ENCODE data around the gene IFNA1.
"Not testable (repeated sequence)": the region's sequence is repeated elsewhere in the genome, so short reads cannot be mapped to it uniquely, and the experiment has no call there.

The IFNA1 gene

GRCh38 chr9:21443849-21444625, 3.8 kb downstream of the IFNA1 start:
- Histone ChIP-seq H3K27ac (ENCODE audit: low read depth, low read length) (no peak overlapping the region), H3K4me1 (ENCODE audit: control insufficient read depth in 5 of 5, insufficient read depth in 5 of 5, low read length in 5 of 5) (no peaks in the 10 kb centered on the region), H3K4me3 (ENCODE audit: low read depth in 1 of 5, low read length in 5 of 5) (no peak overlapping the region), H3K9me3 (ENCODE audit: control insufficient read depth in 5 of 5, low read length in 5 of 5) (peaks cover 0 to 8% (median 0%) of the 10 kb centered on the region in 5 donors), H3K9ac (ENCODE audit: low read length in 5 of 5) (no peak overlapping the region), H3K27me3 (ENCODE audit: control insufficient read depth in 5 of 5, insufficient read depth in 4 of 5, low read length in 5 of 5) (peaks cover 0 to 3% (median 0%) of the 10 kb centered on the region in 5 donors), H3K36me3 (ENCODE audit: control insufficient read depth in 5 of 5, insufficient read depth in 5 of 5, low read length in 5 of 5) (no peaks in the 10 kb centered on the region)

DNA sequence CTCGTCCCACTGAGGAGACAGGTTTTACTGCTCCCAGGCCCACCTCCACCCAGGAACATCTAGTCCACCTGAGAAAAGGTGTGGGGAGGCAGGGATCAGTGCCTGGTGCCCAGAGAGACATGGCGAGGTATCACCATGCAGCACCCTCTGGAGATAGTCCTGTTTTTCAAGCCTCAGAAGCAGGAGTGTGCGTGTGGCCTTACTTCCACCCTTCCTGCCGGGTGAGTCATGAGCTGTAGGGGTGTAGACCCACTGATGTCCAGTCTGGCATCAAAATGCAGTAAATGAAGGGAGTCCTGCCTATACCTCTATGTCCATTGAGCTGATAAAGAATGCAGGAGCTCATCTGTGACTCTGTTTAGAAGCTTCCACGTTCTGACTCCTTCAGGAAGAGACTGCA, 9.1 kb downstream of the IFNA1 start:
- H3K4me3 ChIP-seq (ENCODE audit: low read depth in 1 of 5, low read length in 5 of 5); H3K9ac ChIP-seq (ENCODE audit: low read length in 5 of 5); H3K9me3 ChIP-seq (ENCODE audit: control insufficient read depth in 5 of 5, low read length in 5 of 5); H3K36me3 ChIP-seq (ENCODE audit: control insufficient read depth in 5 of 5, insufficient read depth in 5 of 5, low read length in 5 of 5); H3K27me3 ChIP-seq (ENCODE audit: control insufficient read depth in 5 of 5, insufficient read depth in 4 of 5, low read length in 5 of 5); H3K4me1 ChIP-seq (ENCODE audit: control insufficient read depth in 5 of 5, insufficient read depth in 5 of 5, low read length in 5 of 5); H3K27ac ChIP-seq (ENCODE audit: low read depth, low read length): not testable (repeated sequence)

- no peak overlapping the region for H3K9ac ChIP-seq (ENCODE audit: low read length in 5 of 5)
- H3K27ac ChIP-seq (ENCODE audit: low read depth, low read length): no peak overlapping the region
- no peaks in the 10 kb centered on the region for H3K9me3 ChIP-seq (ENCODE audit: control insufficient read depth in 5 of 5, low read length in 5 of 5)
- H3K36me3 ChIP-seq (ENCODE audit: control insufficient read depth in 5 of 5, insufficient read depth in 5 of 5, low read length in 5 of 5): no peaks in the 10 kb centered on the region
- no peak overlapping the region for H3K4me3 ChIP-seq (ENCODE audit: low read depth in 1 of 5, low read length in 5 of 5)
- H3K27me3 ChIP-seq (ENCODE audit: control insufficient read depth in 5 of 5, insufficient read depth in 4 of 5, low read length in 5 of 5): peaks cover 0 to 2% (median 0%) of the 10 kb centered on the region in 5 donors
- no peaks in the 10 kb centered on the region for H3K4me1 ChIP-seq (ENCODE audit: control insufficient read depth in 5 of 5, insufficient read depth in 5 of 5, low read length in 5 of 5)
Measured at GRCh38 chr9:21450733-21451394, 10.6 kb downstream of the IFNA1 start.

DNA sequence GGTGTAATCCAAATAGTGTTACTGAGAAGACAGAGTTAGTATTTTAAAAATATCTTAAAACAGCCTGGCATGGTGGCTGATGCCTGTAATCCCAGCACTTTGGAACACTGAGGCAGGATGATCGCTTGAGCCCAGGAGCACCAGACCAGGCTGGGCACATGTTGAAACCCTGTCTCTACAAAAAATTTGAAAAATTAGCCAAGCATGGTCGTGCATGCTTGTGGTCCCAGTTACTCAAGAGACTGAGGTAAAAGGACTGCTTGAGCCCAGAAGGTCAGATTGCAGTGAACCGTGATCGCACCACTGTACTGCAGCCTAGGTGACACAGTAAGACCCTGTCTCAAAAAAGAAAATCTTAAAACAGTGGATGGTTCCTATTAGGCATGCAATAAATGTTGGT, 12.4 kb downstream of the IFNA1 start:
- H3K27me3 ChIP-seq (ENCODE audit: control insufficient read depth in 5 of 5, insufficient read depth in 4 of 5, low read length in 5 of 5): peaks cover 0 to 2% (median 0%) of the 10 kb centered on the region in 5 donors
- H3K27ac ChIP-seq (ENCODE audit: low read depth, low read length): no peak overlapping the region
- no peaks in the 10 kb centered on the region for H3K4me1 ChIP-seq (ENCODE audit: control insufficient read depth in 5 of 5, insufficient read depth in 5 of 5, low read length in 5 of 5)
- H3K4me3 ChIP-seq (ENCODE audit: low read depth in 1 of 5, low read length in 5 of 5): no peak overlapping the region
- H3K9ac ChIP-seq (ENCODE audit: low read length in 5 of 5): no peak overlapping the region
- no peaks in the 10 kb centered on the region for H3K36me3 ChIP-seq (ENCODE audit: control insufficient read depth in 5 of 5, insufficient read depth in 5 of 5, low read length in 5 of 5)
- no peaks in the 10 kb centered on the region for H3K9me3 ChIP-seq (ENCODE audit: control insufficient read depth in 5 of 5, low read length in 5 of 5)

DNA sequence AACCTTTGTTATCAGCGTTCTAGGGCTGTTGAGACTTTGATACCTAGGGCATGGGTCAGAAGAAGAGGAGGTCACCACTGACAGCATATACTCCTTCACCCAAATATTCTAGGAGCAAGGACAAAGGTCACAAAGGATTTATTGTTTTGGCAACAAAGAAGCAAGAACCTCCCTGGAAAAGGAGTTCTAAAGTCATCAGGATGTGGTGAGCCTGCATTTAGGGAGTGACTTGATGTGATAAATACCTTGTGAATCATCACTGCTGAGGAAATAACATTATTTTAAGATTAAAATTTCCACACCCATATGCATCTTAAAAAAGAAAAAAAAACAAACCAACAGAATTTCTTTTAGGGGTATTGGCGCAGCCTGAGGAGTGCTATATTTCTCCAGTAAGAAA, 13.9 kb downstream of the IFNA1 start:
- H3K27me3 ChIP-seq (ENCODE audit: control insufficient read depth in 5 of 5, insufficient read depth in 4 of 5, low read length in 5 of 5): no peaks in the 10 kb centered on the region
- no peak overlapping the region for H3K27ac ChIP-seq (ENCODE audit: low read depth, low read length)
- no peak overlapping the region for H3K9ac ChIP-seq (ENCODE audit: low read length in 5 of 5)
- no peak overlapping the region for H3K4me3 ChIP-seq (ENCODE audit: low read depth in 1 of 5, low read length in 5 of 5)
- H3K4me1 ChIP-seq (ENCODE audit: control insufficient read depth in 5 of 5, insufficient read depth in 5 of 5, low read length in 5 of 5): no peaks in the 10 kb centered on the region
- H3K36me3 ChIP-seq (ENCODE audit: control insufficient read depth in 5 of 5, insufficient read depth in 5 of 5, low read length in 5 of 5): no peaks in the 10 kb centered on the region
- H3K9me3 ChIP-seq (ENCODE audit: control insufficient read depth in 5 of 5, low read length in 5 of 5): no peaks in the 10 kb centered on the region

GRCh38 chr9:21455320-21455719, 15.1 kb downstream of the IFNA1 start:
- no peak overlapping the region for H3K9ac ChIP-seq (ENCODE audit: low read length in 5 of 5)
- no peak overlapping the region for H3K4me3 ChIP-seq (ENCODE audit: low read depth in 1 of 5, low read length in 5 of 5)
- H3K27me3 ChIP-seq (ENCODE audit: control insufficient read depth in 5 of 5, insufficient read depth in 4 of 5, low read length in 5 of 5): no peaks in the 10 kb centered on the region
- H3K4me1 ChIP-seq (ENCODE audit: control insufficient read depth in 5 of 5, insufficient read depth in 5 of 5, low read length in 5 of 5): no peaks in the 10 kb centered on the region
- no peaks in the 10 kb centered on the region for H3K9me3 ChIP-seq (ENCODE audit: control insufficient read depth in 5 of 5, low read length in 5 of 5)
- H3K27ac ChIP-seq (ENCODE audit: low read depth, low read length): no peak overlapping the region
- no peaks in the 10 kb centered on the region for H3K36me3 ChIP-seq (ENCODE audit: control insufficient read depth in 5 of 5, insufficient read depth in 5 of 5, low read length in 5 of 5)

GRCh38 chr9:21461377-21461776, 21.1 kb downstream of the IFNA1 start:
- Histone ChIP-seq H3K27me3 (ENCODE audit: control insufficient read depth in 5 of 5, insufficient read depth in 4 of 5, low read length in 5 of 5) (no peaks in the 10 kb centered on the region), H3K4me3 (ENCODE audit: low read depth in 1 of 5, low read length in 5 of 5) (no peak overlapping the region), H3K36me3 (ENCODE audit: control insufficient read depth in 5 of 5, insufficient read depth in 5 of 5, low read length in 5 of 5) (no peaks in the 10 kb centered on the region), H3K4me1 (ENCODE audit: control insufficient read depth in 5 of 5, insufficient read depth in 5 of 5, low read length in 5 of 5) (no peaks in the 10 kb centered on the region), H3K27ac (ENCODE audit: low read depth, low read length) (no peak overlapping the region), H3K9me3 (ENCODE audit: control insufficient read depth in 5 of 5, low read length in 5 of 5) (peaks cover 0 to 4% (median 0%) of the 10 kb centered on the region in 5 donors), H3K9ac (ENCODE audit: low read length in 5 of 5) (no peak overlapping the region)

DNA sequence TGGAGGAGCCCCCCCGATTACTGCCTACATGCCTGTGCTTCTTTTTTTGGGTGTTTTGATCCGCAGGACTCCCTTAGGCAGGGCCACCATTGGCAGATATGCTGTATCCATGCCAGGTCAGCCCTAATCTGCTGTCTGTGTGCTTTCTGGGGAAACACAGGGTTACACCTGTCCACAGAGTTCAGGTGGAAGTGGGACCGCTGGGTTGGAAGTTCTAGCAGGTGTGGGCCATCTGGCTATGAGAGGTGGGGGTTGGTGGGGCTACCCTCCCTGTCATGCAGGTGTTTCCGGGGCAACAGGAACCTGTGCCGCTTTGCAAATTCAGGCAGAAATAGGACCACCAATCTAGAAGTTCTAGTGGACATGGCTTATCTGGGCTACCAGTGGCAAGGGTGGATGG, 24.9 kb downstream of the IFNA1 start:
- no peaks in the 10 kb centered on the region for H3K4me1 ChIP-seq (ENCODE audit: control insufficient read depth in 5 of 5, insufficient read depth in 5 of 5, low read length in 5 of 5)
- H3K27ac ChIP-seq (ENCODE audit: low read depth, low read length): no peak overlapping the region
- peaks cover 0 to 4% (median 0%) of the 10 kb centered on the region in 5 donors for H3K9me3 ChIP-seq (ENCODE audit: control insufficient read depth in 5 of 5, low read length in 5 of 5)
- no peaks in the 10 kb centered on the region for H3K36me3 ChIP-seq (ENCODE audit: control insufficient read depth in 5 of 5, insufficient read depth in 5 of 5, low read length in 5 of 5)
- H3K4me3 ChIP-seq (ENCODE audit: low read depth in 1 of 5, low read length in 5 of 5): no peak overlapping the region
- H3K9ac ChIP-seq (ENCODE audit: low read length in 5 of 5): no peak overlapping the region
- H3K27me3 ChIP-seq (ENCODE audit: control insufficient read depth in 5 of 5, insufficient read depth in 4 of 5, low read length in 5 of 5): no peaks in the 10 kb centered on the region

DNA sequence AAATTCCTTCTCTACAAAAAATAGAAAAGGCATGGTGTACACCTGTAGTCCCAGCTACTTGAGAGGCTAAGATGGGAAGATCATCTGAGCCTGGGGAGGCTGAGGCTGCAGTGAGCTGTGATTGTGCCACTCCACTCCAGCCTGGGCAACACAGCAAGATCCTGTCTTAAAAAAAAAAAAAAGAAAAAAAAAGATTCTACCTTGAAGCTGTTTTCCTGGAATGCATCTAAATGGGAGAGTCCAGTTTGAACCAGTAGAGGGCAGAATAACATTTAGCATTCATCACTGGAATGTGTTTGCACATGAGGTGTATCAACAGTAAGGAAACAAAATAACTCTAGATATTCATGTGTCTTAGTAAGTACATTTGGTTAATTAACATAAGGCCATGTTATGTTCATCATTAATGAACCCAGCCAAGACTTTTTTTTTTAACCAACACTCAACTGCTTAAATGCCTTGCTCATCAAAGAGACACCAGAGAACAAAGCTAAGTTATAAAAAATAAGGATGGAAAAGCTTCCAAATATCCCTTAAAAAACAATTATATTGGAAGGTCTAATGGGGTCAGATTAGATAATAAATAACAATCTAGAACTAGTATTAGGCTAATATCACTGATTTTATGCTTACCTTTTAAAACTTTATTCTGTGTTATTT, 25.8 kb downstream of the IFNA1 start:
- Histone ChIP-seq H3K27ac (ENCODE audit: low read depth, low read length) (no peak overlapping the region), H3K4me1 (ENCODE audit: control insufficient read depth in 5 of 5, insufficient read depth in 5 of 5, low read length in 5 of 5) (no peaks in the 10 kb centered on the region), H3K9ac (ENCODE audit: low read length in 5 of 5) (no peak overlapping the region), H3K9me3 (ENCODE audit: control insufficient read depth in 5 of 5, low read length in 5 of 5) (peaks cover 0 to 4% (median 0%) of the 10 kb centered on the region in 5 donors), H3K27me3 (ENCODE audit: control insufficient read depth in 5 of 5, insufficient read depth in 4 of 5, low read length in 5 of 5) (no peaks in the 10 kb centered on the region), H3K36me3 (ENCODE audit: control insufficient read depth in 5 of 5, insufficient read depth in 5 of 5, low read length in 5 of 5) (no peaks in the 10 kb centered on the region), H3K4me3 (ENCODE audit: low read depth in 1 of 5, low read length in 5 of 5) (no peak overlapping the region)

DNA sequence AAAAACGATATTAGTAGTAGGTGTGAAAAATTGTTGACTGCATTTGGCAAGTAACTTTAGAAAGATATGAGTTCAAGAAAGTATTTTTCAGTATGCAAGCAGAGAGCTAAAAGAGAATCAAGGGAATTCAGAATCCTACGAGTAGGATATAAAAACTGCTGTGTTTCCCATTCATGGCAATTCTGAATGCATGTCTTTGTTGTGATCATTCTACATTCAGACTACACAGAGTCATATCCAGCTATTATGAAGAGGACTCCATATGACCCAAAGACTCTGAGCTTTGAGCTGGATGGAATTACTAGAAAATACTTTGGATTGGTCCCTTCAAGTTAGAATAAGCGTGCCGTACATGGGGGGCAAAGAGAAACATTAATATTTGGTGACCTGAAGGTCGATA, 29.9 kb downstream of the IFNA1 start:
- H3K27me3 ChIP-seq (ENCODE audit: control insufficient read depth in 5 of 5, insufficient read depth in 4 of 5, low read length in 5 of 5): no peaks in the 10 kb centered on the region
- no peaks in the 10 kb centered on the region for H3K9me3 ChIP-seq (ENCODE audit: control insufficient read depth in 5 of 5, low read length in 5 of 5)
- H3K4me3 ChIP-seq (ENCODE audit: low read depth in 1 of 5, low read length in 5 of 5): no peak overlapping the region
- H3K9ac ChIP-seq (ENCODE audit: low read length in 5 of 5): no peak overlapping the region
- H3K27ac ChIP-seq (ENCODE audit: low read depth, low read length): no peak overlapping the region
- H3K36me3 ChIP-seq (ENCODE audit: control insufficient read depth in 5 of 5, insufficient read depth in 5 of 5, low read length in 5 of 5): no peaks in the 10 kb centered on the region
- H3K4me1 ChIP-seq (ENCODE audit: control insufficient read depth in 5 of 5, insufficient read depth in 5 of 5, low read length in 5 of 5): no peaks in the 10 kb centered on the region
